Lower leg skin (tissue), 3 donors: ENCODE results near the gene JAG2.

Experiments used
- CTCF ChIP-seq, 3 donors: fragments of 450-650 bp; IDR thresholded peaks; one replicate each; pipeline ENCODE4 v1.5.1; 2016; ENCODE audit warnings: antibody characterized with exemption in 3 of 3, mild to moderate bottlenecking in 3 of 3, moderate library complexity in 2 of 3
- POLR2A ChIP-seq, 2 donors: fragments of 450-650 bp; IDR thresholded peaks; one replicate each; pipeline ENCODE4 v1.6.1; 2016 to 2017; ENCODE audit warnings: antibody characterized with exemption in 2 of 2, mild to moderate bottlenecking in 1 of 2, moderate library complexity in 1 of 2

GRCh38 chr14:105161309-105161708, 7.3 kb downstream of the JAG2 start:
- TF ChIP-seq CTCF (IDR thresholded peaks at IDR 0.05), result no peak
- no peak for TF ChIP-seq POLR2A (IDR thresholded peaks at IDR 0.05)
